PC-3 (cell line): ENCODE results near the gene BLCAP.

Experiments used
- EZH2 ChIP-seq: fragments of 300-600 bp; sonication (generic); IDR thresholded peaks from one replicate; pipeline ENCODE4 v1.6.1; 2017; ENCODE audit warnings: antibody characterized with exemption, mild to moderate bottlenecking, low read length; ENCODE audit not compliant: unreplicated experiment
- EZH2phosphoT487 ChIP-seq: fragments of 300-600 bp; sonication (generic); IDR thresholded peaks from 2 replicates; pipeline ENCODE4 v1.6.1; 2018; ENCODE audit warnings: mild to moderate bottlenecking, antibody characterized with exemption, low read length, borderline replicate concordance
- TF ChIP-seq, protein P1 (sequence below): fragments of 300-600 bp; sonication (generic); conservative IDR thresholded peaks from 2 replicates; pipeline ENCODE4 v1.5.1; 2017; ENCODE audit warnings: antibody characterized with exemption, low read depth, mild to moderate bottlenecking, low read length

DNA sequence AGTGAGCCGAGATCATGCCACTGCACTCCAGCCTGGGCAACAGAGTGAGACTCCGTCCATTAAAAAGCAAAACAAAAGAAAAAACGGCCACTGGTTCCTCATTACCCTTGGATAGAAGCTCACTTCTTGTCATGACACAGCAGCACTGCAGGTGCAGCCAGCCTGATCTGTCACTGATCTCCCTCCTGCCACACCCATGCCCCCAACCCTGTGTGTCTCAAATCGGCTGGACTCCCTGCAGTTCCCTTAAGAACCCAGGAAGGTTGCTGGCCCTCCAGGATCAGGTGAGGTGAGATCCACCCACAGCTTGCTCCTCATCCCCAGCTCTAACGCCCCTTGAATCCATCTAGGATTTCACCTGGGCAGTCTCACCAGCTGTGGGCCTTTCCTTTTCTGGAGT is 32.9 kb downstream of the BLCAP start:
- TF ChIP-seq, protein P1, sequence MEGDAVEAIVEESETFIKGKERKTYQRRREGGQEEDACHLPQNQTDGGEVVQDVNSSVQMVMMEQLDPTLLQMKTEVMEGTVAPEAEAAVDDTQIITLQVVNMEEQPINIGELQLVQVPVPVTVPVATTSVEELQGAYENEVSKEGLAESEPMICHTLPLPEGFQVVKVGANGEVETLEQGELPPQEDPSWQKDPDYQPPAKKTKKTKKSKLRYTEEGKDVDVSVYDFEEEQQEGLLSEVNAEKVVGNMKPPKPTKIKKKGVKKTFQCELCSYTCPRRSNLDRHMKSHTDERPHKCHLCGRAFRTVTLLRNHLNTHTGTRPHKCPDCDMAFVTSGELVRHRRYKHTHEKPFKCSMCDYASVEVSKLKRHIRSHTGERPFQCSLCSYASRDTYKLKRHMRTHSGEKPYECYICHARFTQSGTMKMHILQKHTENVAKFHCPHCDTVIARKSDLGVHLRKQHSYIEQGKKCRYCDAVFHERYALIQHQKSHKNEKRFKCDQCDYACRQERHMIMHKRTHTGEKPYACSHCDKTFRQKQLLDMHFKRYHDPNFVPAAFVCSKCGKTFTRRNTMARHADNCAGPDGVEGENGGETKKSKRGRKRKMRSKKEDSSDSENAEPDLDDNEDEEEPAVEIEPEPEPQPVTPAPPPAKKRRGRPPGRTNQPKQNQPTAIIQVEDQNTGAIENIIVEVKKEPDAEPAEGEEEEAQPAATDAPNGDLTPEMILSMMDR = no peak
- TF ChIP-seq EZH2phosphoT487 (no peak), EZH2 (no peak)
